NCI-H1436 (cell line): ENCODE data around the gene ATP2B1.

Experiments used
- DNase-seq: peaks from one replicate; lab custom pipeline; 2025; lab: John Stamatoyannopoulos, UW

The ATP2B1 gene

DNA sequence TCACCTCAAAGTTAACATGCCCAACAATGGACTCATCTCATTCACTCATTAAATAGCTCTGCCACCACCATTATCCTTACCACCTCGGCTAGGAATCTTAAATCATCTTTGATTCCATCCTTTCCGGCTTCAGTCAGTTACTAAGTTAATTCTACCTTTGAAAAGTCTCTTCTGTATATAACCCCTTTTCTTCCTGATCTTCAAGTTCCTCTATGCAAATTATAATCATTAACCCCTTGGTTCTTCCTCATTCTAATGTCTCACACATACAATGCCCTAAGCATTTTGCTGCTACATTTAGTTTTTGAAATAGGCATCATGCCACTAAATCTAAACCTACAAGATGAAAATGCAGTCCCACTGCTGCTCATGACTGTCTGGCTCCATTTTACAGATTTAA lies 51.6 kb downstream of the ATP2B1 start:
- no peak for DNase-seq

DNA sequence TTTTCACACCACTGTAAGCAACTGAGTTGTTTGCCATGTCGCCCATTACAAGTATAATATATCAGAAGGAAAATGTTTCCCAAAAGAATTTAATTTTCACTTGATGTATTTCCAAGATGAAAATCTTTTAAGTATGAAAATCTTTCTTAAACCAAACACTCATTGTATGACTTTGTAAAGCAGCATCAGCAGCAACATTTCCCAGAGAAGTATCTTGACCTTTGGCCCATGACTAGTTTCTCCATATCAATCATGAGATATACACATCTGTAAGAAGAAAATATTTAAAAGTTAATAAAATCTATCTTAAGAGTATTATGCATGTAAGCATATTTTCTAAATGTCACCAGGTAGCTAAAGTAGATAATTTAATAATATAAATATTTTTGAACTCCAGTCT lies 52.8 kb downstream of the ATP2B1 start:
- DNase-seq: no peak

DNA sequence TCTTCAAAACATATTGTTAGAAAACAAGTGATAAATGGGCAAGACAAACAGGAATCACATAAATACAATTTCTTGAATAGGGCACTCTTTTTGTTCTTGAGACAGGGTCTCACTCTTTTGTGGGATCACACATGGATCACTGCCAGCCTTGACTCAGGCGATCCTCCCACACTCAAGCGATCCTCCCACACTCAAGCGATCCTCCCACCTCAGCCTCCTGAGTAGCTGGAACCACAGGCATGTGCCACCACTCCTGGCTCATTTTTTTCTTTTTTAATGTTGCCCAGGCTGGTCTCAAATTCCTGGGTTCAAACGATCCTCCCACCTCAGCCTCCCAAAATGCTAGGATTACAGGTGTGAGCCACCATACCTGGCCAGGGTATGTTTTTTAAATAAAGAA lies 57.4 kb downstream of the ATP2B1 start:
- no peak for DNase-seq

DNA sequence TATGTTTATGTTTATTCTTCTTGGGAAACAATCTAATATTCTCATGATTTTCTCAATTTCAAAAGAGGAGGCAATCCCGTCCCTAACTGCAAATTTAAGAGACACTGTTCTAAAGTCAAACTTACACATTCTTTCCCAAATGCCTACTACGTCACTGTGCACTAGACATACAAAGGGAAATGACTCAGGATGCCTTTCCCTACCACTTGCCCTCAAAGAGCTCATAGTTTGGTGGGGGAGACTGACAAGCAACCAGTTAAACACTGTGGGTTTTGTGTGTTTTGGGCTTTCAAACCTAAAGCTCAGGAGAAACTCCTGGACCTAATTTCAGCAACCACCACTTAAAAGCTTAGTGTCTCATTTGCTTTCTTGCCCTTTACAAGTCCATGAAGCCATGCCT lies 58.4 kb downstream of the ATP2B1 start:
- DNase-seq: no peak

GRCh38 chr12:89649820-89650219 lies 58.8 kb downstream of the ATP2B1 start:
- no peak for DNase-seq

- DNase-seq: no peak
These were observed 59.5 kb downstream of the ATP2B1 start for GRCh38 chr12:89649139-89649538.

DNA sequence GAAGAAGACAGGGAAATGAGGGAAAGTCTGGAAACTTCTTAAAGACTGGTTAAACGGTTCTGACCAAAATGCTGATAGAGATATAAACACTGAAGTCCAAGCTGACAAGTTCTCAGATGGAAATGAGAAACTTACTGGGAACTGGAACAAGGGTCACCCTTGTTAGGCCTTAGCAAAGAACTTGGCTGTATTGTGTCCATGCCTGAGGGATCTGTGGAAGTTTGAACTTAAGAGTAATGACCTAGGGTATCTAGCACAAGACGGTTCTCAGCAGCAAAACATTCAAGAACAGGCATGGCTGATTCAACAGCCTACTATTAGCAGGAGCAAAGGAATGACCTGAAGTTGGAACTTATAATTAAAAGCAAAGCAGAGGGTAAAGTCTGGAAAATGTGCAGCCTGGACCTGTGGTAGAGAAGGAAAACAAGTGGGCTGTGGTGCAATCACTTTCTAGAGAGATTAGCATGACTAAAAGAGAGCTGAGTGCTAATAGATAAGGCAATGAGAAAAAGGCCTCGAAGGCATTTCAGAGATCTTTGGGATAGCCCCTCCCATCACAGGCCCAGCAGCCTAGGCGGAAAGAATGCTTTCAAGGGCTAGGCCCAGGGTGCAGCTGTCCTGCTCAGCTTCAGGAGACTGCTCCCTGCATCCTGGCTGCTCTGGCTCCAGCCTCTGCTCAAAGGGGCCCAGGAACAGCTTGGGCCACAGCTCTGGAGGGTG lies 60.3 kb downstream of the ATP2B1 start:
- DNase-seq: no peak

DNA sequence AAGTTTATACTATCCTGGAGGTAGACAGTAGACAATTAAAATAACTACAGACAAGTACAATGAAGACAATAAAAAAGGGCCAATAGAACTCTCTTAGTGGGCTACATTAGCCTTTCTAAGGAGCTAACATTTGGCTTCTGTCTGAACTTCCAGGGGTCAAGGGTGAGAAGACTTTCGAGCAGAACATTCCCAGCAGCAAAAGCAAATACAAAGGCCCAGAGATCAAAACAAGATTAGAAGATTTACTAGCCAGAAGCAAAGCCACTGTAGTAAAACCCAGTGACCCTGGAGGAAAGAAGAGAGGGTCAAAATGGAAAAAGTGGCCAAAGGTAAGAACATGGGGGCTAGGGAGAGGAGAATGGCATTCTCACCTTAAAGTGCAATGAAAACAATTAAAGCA lies 63.2 kb downstream of the ATP2B1 start:
- DNase-seq: no peak

GRCh38 chr12:89642959-89643358 lies 65.7 kb downstream of the ATP2B1 start:
- no peak for DNase-seq

DNA sequence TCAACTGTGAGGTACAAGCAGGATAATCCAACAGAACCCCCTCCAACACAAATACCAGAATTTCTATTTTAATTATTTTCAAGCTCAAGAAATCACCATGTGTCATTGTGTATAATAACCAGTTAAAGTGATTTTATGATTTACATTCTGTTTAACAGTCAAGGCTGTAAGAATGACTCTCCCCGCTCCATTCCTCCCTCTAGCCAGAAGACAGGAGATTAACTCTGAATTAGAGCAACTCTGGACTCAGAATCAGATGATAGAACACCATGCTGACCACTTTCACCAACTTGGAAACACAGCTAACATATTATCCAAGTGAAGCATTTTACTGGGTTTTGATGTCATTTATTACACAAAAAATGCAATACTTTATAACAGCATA lies 71.9 kb downstream of the ATP2B1 start:
- no peak for DNase-seq

GRCh38 chr12:89636052-89636775 lies 72.4 kb downstream of the ATP2B1 start:
- DNase-seq: no peak

- DNase-seq: no peak
These were observed 74.1 kb downstream of the ATP2B1 start for GRCh38 chr12:89634508-89634907.

DNA sequence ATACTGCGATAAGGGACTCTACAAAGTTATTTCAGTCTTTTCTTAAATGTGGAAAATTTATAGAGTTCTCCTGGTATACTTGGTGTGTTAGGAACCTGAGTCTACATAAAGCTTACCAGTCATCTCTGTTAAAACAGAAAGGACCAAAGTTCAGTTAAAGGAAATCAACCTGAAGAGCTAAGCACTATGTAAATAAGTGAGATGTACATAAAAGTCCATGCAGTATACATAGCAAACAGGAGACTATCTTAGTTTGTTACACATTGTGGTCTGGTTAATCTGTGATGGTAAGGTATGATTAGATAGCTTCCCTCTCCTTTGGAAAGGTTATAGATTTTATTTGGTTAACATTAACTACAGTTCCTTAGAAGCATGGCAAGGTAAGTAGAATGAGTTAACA lies 75.9 kb downstream of the ATP2B1 start:
- DNase-seq: no peak

- DNase-seq: no peak
These were observed 86.5 kb downstream of the ATP2B1 start for GRCh38 chr12:89622115-89622514.

- DNase-seq: no peak
These were observed 87.1 kb downstream of the ATP2B1 start for GRCh38 chr12:89621521-89621920.

GRCh38 chr12:89619764-89620163 lies 88.9 kb downstream of the ATP2B1 start:
- no peak for DNase-seq

GRCh38 chr12:89618113-89618862 lies 90.3 kb downstream of the ATP2B1 start:
- DNase-seq: no peak

DNA sequence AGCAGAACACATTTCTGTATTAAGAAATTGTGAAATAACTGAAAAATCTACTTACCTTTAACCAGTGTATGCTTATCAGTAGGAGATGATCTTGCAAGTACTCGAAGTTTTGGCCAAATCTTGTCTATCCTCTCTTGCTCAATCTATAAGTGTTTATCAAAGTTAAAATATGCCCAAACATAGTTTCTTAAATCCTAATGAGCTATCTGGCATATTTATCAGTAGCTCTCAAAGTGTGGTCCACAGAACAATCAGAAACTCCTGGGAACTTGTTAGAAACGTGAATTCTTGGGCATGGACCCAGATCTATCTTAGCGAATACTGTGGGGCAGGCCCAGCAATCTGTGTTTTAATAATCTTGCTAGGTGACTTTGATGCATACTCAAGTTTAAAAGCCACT lies 98.3 kb downstream of the ATP2B1 start:
- no peak for DNase-seq

DNA sequence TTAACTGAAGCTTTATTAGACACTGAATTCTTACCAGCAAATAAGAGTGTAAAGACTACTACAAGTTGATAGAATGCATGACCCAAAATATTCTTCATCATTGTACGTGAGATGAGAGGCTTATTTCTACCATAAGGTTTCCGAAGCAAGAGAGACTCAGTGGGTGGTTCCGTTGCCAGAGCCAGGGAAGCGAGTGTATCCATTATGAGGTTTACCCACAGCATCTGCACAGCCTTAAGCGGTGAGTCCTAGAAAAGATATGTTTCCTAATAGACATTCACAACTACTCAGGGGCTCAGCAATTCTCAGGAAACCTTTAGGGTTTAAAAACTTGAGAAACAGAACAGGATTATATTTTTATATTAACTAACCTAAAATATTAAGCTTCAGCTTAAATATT lies 105.0 kb downstream of the ATP2B1 start:
- no peak for DNase-seq

DNA sequence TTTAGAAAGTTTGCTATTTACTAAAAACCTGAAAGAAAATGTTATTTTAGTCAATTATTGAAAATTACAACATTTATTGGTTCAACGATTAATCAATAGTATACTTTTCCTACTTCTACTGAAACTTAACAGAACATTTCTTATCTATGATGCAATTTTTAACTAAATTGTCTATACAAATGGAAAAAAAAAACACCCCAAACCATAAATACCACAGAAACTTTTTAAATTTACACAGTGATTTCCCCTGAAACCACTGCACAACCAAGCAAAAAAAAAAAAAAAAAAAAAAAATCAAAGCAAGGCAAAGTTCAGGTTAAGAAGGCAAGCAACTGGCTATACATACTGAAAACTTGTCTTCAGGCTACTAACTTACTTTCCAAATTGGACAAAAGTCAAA lies 110.9 kb downstream of the ATP2B1 start:
- no peak for DNase-seq

GRCh38 chr12:89597210-89597609 lies 111.4 kb downstream of the ATP2B1 start:
- no peak for DNase-seq

DNA sequence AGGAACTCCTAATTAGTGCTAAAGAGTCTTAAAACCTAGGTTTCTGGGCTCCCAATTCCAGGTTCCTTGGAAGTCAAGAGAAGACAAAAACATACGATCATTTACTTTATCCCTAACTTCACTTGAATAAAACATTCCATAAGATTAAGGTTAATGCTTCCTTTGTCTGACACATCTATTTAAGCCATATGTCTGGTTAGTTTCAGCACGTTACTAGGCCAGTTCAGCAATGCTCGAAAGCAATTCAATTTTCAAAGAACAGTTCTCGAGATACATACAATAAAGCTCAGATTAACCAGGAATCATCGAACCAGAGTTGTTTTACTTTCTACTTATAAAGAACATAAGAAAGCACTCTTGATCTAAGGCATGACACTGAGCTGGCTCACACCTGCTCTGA lies 114.8 kb downstream of the ATP2B1 start:
- DNase-seq: no peak

GRCh38 chr12:89593233-89593632 lies 115.4 kb downstream of the ATP2B1 start:
- DNase-seq: no peak
